ENCODE data around the gene CLDN17. TPM values are rescaled to one million over a fixed set of nuclear protein-coding genes. Genes with fewer than 3 reads are reported as not detected.

Gene CLDN17
- total RNA-seq, 1 donor = not detected

DNA sequence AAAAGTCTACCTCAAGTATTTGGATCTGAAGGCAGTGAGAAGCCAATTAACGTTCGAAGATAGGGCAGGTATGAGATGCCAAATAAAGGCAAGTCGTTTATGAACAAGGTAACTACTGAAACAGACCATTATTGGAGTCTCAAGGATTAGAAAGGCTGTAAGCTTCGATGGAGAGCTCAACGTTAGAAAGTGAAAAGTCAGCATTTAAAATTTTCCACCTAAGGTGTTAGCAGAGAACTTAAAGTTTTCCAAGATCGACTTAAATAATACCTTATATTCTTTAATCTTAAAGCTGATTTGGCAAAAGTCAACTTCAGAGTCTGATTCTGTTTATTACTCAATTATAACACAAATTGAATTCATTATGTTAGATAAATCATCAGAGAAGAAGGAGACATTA lies 28.1 kb downstream of the CLDN17 start:
- TF ChIP-seq, protein P1, sequence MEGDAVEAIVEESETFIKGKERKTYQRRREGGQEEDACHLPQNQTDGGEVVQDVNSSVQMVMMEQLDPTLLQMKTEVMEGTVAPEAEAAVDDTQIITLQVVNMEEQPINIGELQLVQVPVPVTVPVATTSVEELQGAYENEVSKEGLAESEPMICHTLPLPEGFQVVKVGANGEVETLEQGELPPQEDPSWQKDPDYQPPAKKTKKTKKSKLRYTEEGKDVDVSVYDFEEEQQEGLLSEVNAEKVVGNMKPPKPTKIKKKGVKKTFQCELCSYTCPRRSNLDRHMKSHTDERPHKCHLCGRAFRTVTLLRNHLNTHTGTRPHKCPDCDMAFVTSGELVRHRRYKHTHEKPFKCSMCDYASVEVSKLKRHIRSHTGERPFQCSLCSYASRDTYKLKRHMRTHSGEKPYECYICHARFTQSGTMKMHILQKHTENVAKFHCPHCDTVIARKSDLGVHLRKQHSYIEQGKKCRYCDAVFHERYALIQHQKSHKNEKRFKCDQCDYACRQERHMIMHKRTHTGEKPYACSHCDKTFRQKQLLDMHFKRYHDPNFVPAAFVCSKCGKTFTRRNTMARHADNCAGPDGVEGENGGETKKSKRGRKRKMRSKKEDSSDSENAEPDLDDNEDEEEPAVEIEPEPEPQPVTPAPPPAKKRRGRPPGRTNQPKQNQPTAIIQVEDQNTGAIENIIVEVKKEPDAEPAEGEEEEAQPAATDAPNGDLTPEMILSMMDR (IDR thresholded peaks at IDR 0.05; ENCODE audit: insufficient read depth, low read length) = no peak
- no peak for DNase-seq (ENCODE audit: low read depth)
- H3K4me3 ChIP-seq (ENCODE audit: low read depth, low read length) = no peak overlapping the region

DNA sequence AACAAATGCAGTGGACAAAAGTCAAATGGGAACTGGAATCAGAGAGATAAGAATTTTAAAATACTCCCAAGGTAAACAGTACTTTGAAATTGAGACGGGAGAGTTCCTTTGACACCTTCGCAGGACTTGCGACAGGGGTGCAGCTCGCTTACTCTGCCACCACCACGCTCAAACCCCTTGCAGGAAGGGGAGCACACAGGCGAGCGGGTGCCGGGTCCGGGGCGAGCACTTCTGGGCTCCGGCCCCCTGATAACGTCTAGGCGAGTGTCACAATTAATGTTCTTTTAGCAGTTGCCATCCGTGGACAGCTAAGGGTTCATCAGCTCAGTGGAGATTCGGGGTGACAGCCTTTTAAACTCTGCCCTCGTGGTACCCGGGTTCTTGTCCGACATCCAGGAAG lies 37.4 kb downstream of the CLDN17 start:
- TF ChIP-seq, protein P1 (IDR thresholded peaks at IDR 0.05; ENCODE audit: insufficient read depth, low read length) = no peak

DNA sequence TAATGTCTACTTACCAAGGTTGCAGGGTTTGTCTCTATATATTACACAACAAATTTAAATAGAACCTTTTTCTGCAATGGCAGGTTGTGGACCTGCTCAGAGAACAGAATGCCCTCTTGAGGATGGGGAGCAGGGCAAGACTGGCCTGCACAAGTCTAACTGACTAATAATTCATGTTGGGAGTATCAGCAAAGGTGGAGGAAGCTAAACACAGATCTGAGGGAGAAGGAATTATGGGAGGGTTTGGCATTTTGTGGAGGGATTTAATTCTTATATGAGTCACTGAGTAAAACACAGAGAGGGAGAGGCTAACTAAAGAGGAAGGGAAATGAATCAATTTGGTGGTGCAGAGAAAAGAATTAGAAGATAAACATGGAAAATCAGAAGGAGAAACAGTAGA lies 40.0 kb downstream of the CLDN17 start:
- H3K4me3 ChIP-seq (ENCODE audit: low read depth, low read length) = no peak overlapping the region
- no peak for DNase-seq (ENCODE audit: low read depth)
- TF ChIP-seq, protein P1 (IDR thresholded peaks at IDR 0.05; ENCODE audit: insufficient read depth, low read length) = no peak

More for the DNA sequence above, 37.4 kb downstream of the CLDN17 start:
- no peak for DNase-seq (ENCODE audit: low read depth)
- no peak overlapping the region for H3K4me3 ChIP-seq (ENCODE audit: low read depth, low read length)

DNA sequence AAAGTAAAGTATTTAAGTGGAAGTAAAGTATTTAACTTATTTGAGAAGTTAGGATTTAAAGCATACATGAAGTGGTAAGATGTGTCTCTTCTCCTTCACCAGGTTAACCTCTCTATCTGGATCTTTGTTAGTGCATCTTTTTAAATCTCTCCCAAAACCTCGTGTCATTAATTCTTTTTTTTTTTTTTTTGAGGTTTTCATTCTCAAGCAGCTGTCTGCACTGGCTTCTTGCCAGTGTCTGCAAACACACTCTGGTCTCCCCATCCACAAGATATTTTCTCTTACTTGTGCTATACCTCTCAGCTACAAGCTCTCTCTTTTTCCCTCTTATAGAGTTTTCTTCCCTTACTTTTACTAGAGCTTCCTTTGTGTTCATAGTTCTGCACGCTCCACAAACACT lies 49.0 kb downstream of the CLDN17 start:
- TF ChIP-seq, protein P1 (IDR thresholded peaks at IDR 0.05; ENCODE audit: insufficient read depth, low read length) = no peak
- DNase-seq (ENCODE audit: low read depth) = no peak
- no peak overlapping the region for H3K4me3 ChIP-seq (ENCODE audit: low read depth, low read length)

DNA sequence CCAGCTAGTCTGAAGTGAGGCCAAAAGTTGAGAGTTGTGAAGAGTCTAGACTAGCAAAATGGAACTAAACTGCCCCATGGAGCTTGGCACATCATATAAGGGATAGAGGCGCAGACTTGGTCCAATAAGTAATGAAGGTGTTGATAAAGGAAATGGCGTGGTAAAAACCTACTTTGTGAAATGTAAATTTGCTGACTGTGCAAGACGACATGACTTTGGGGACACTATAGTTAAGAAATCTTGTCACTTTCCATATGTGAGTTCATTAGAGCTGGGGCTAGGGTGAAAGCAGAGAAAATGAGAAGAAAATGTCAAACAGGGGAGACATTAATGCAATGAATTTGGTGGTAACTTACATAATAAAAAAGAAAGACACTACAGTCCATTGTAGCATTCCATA lies 50.1 kb downstream of the CLDN17 start:
- no peak for DNase-seq (ENCODE audit: low read depth)
- TF ChIP-seq, protein P1 (IDR thresholded peaks at IDR 0.05; ENCODE audit: insufficient read depth, low read length) = no peak
- no peak overlapping the region for H3K4me3 ChIP-seq (ENCODE audit: low read depth, low read length)

Other genes with a start within 250 kb of the CLDN17 start
- 0.81 TPM in 1 of 2 replicates, not detected in the other for gene GRIK1, start 226.8 kb downstream of the CLDN17 start, total RNA-seq (ENCODE audit: low replicate concordance)
- not detected in 2 replicates for gene CLDN8, start 49.3 kb upstream of the CLDN17 start, total RNA-seq (ENCODE audit: low replicate concordance)
- not detected in 2 replicates for gene KRTAP24-1, start 116.1 kb upstream of the CLDN17 start, total RNA-seq (ENCODE audit: low replicate concordance)
- not detected in 2 replicates for gene KRTAP25-1, start 122.7 kb upstream of the CLDN17 start, total RNA-seq (ENCODE audit: low replicate concordance)
- not detected in 2 replicates for gene KRTAP26-1, start 153.5 kb upstream of the CLDN17 start, total RNA-seq (ENCODE audit: low replicate concordance)
- gene KRTAP27-1, start 170.9 kb upstream of the CLDN17 start, total RNA-seq (ENCODE audit: low replicate concordance) = not detected in 2 replicates
- not detected in 2 replicates for gene KRTAP23-1, start 181.8 kb upstream of the CLDN17 start, total RNA-seq (ENCODE audit: low replicate concordance)
- not detected in 2 replicates for gene KRTAP13-2, start 205.5 kb upstream of the CLDN17 start, total RNA-seq (ENCODE audit: low replicate concordance)
- not detected in 2 replicates for gene KRTAP13-1, start 229.2 kb upstream of the CLDN17 start, total RNA-seq (ENCODE audit: low replicate concordance)